GM19324 (cell line): ENCODE measurements around the gene SLC4A1.

Source experiments
- ATAC-seq: cut with Tn5 transposase; IDR thresholded peaks from one replicate; pipeline ENCODE4 v1.9.1; 2021; ENCODE audit warnings: mild to moderate bottlenecking, moderate library complexity; ENCODE audit not compliant: unreplicated experiment, low FRiP score

SLC4A1 gene

DNA sequence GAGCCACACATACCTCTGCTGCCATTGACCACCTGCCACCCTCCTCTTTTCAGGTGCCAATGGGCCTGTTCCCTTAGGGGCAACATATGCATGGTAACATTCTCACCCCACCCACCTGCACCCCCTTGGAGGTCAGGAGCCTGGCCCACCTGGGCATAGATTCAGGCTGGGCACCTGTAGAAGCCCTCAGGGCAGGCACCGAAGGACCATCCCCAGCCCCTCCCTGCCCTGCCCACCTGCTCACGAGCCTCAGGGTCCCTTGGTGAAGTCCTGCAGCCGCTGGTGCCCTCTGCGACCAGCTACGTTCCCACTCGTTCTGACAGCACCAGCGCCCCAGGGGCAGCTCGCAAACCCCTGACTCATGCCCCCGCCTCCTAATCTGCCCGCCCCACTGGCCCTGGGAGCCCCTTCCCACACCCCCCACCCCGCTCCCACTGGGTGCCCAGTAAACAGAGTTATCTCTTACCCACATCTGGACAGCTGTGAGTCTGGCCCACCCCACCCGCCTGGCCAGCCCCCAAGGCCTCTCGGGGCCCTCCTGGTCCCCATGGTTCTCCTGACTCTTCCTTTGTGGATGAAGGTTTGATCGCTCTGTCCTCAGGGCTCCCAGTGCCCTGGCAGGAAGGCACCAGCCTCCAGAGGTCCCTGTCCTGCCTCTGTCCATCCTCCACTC lies at the start of gene SLC4A1:
Gene SLC4A1 (minus strand): TSS at position 318 of the 673 bp plus-strand sequence. CDS start 5,269 bp downstream, outside the sequence.
- no peak for ATAC-seq

DNA sequence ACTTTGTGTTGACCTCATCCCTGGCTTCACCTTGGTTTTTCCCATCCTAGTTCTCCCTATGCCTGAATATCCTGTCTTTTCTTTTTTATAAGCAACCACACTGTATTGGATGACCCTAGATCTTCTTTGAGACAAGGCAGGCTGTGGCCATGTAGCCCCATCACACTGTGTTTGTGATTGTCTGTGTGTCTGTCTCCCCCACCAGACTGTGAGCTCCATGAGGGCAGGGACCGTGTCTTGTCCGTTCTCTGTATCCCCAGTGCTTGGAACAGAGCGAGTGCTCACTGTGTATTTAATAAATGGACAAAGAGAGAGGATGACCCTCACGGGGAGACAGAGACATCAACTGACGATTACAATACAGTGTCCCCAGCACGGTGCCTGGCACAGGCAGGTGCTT lies 49.6 kb upstream of the SLC4A1 start:
- no peak for ATAC-seq

DNA sequence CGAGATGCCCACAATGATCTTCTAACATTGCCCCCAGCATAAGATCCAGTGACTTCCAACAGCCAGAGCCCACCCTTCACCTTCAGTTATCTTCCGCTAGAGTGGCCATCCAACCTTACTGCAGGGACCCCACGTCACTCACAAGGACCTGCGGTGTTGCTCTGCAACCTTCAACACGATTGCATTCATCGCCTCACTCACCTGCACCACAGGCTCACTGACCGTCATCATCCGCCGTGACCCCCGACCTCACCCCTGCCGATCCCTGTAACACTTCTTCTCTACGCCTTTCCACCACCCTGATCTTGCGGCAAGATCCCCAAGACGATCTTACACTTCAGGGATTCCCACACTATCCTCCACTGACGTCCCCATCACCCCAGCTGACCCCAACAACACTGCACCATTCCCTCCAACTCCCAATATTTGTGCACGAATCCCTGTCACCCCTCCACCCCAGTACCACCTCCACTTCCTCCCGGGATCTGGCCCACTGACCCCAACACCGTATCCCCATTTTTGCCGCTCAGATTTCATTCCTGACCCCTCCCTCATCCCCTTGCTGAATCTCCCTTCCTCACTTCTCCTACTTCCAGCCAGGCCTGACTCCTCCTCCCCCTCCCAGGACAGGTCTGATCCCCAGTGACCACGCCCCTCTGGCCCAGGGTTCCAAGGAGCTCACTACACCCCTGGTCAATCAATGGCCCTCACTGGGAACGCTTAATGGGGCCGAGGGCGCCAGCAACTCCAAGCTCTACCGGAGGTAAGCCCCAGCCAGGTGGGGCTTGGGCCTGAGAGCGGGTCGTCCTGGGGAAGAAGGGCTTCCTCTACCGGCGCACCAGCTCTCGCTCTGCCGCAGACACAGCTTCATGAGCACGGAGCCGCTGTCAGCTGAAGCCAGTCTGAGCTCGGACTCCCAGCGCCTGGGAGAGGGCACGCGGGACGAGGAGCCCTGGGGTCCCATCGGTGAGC lies 48.1 kb upstream of the SLC4A1 start:
- ATAC-seq, result no peak

DNA sequence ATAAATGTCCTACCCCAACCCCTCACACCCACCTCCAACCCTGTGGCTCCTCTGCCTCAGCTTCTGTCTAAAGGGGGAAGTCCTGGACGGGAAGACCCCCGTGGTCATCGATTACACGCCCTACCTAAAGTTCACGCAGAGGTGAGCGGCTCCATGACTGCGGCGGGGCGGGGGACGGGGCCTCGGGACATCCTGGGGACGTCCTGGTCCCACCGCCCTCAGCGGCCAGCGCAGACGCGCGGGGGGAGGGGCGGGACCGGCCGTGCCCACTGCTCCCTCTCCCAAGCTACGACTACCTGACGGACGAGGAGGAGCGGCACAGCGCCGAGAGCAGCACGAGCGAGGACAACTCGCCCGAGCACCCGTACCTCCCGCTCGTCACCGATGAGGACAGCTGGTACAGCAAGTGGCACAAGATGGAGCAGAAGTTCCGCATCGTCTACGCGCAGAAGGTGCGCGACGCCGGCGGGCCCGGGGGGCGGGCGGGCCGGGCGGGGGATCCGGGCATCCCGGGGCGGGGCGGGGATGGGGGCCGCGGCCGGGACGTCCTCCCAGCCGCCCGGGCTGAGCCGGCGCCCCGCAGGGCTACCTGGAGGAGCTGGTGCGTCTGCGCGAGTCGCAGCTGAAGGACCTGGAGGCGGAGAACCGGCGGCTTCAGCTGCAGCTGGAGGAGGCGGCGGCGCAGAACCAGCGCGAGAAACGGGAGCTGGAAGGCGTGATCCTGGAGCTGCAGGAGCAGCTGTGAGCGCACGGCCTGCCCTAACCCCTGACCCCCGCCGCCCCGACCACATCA lies 47.1 kb upstream of the SLC4A1 start:
- ATAC-seq, result no peak

DNA sequence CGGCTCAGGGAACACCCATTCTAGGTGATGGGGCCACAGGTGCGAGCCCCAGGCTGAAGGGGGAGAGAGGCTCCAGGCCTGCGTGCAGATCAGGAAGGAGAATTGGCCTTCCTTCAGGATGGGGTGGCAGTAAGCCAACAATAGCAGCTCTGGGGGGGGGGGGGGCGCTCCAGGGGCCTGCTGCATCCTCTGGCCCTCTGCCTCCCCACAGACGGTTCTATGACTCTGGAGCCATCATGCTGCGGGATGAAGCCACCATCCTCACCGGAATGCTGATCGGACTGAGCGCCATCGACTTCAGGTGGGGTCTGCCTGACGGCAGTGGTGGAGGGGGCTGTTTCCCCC lies 46.6 kb upstream of the SLC4A1 start:
- ATAC-seq, result no peak

DNA sequence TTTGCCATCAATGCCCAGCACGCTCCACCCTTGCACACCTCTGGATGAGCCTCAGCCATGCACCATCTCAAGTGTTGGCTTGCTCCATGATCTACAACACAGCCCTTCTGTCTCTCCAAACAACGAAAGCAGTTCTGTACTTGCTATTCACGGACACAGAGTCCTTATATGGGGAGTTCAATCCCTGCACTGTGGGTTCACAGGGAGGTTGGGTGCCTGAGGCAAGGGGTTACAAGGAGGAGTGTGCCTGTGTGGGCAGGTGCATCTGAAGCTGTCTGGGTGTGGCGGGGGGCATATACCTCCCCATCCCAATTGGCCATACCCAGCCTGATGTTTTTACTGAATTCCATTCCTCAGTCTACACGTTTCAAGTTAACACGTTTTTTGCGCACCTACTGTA lies 46.1 kb upstream of the SLC4A1 start:
- no peak for ATAC-seq

DNA sequence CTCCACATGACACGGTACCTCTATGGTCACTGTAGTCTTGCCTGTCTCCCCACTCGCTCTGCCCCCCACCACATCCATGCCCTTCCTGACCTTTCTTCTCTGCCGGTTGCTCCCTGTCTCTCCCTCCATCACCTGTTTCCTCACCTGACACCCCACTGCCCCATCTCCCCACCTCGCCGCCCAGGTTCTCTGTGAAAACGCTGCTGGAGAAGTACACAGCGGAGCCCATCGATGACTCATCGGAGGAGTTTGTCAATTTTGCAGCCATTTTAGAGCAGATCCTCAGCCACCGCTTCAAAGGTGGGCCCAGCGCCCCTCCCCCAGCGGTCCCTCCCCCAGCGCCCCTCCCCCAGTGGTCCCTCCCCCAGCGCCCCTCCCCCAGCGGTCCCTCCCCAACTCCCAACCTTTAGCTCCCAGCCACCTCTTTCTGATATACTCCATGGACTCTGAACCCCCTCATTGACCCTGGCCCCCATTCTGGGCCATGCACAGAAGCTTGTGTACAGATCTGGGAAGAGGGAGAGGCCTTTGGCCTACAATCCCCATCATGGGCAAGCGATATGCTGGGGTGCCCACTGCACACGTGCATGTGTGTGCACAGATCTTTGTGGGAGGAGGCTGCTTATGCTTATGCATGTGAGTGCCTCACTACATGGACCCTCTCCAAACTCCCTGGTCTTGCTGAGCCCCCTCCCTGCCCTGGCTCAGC lies 44.6 kb upstream of the SLC4A1 start:
- no peak for ATAC-seq

DNA sequence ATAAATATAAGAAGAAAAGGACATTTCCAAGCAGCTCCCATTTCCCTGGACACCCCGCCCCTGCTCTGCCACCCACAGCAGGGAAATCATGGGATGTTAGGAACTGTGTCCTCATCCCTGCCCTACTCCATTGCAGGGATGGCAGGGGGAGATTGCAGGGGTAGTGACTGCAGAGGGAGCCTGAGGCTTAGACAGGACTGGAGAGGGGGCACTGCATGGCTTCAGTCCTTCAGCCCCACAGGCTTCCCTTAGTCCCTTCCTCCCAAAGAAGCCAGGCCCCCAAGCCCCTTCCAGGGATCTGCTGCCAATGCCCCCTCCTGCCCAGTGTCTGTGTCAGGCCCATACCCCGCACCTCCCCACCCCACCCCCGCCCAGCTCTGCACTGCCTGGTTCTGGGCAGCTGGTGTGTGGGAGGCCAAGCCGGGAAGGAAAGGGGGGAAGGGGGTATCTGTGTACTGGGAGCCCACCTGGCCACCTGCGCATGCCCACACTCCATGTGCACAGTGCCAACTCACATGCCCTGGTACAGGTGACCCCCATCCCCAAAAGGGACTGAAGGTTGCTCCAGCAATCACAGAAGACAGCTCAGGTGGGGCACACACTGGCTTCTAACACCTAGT lies 43.7 kb upstream of the SLC4A1 start:
- ATAC-seq, result no peak

DNA sequence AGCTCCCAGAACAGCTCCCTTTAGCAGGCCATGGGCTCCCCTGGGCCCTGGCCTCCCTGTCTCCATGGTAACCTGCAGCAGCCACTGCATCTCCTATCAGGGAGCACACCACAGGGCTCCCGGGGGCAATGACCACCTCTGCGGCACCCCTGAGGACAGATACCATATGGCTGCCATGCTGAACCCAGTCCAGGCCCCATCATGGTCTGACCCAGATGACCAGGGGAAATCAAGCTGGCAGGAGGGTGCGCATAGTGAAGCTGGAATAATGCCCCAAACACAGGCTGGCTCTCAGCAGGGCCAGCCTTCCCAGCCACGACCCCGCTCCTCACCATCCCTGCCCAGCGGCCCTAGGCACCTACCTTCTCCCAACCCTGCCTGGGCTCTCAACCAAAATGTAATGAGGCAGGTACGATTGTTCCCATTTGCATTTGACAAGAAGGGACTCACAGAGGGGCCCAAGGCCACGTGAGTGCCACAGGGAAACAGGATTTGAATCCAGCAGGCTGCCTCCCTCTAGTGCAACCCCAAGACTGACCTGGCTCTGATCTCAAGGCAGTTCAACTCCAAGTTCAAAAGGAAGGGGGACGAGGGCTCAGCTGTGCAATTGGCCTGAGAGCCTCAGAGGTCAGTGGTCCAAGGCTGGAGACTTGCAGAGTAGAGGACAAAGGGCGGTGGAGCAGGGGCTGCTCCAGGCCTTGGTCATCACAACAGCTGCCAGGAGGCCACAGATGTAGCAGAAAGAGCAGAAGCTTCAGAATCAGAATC lies 42.9 kb upstream of the SLC4A1 start:
- no peak for ATAC-seq

DNA sequence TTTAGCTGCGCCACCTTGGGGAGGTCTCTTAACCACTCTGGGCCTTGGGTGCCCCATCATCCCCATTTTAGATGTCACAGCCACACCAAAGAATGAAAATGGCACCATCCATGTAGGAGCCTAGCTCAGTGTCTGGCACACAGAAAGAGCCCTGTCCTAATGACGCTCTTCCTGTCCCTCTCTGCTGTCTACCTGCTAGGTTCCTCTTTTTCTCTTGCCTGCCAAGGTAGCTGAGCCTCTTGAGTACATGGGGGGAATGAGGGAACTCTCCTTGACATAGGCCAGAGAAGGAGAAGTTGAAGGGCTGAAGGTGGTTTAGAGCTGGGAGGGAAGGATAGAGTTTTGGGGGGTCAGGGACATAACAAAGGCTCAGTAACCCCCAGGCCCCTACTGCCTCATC lies 42.3 kb upstream of the SLC4A1 start:
- no peak for ATAC-seq

DNA sequence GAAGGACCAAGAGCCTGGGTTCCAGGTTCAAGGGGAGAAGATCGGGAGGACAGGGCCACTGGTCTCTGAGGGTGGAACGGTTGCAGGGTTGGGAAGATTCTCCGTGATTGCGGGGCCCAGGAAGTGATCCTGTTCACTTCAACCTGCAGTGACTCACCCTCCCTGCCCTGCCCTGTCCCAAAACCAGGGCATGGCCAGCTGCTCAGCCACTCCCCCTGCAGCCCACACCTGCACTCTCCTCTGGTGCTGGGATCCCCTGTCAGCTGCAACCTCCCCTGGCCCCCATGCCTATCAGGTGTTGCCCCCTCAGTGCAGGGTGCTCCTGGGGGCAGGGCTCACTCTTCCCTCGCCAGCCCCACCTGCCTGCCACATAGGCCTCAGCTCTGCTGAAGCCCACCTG lies 41.5 kb upstream of the SLC4A1 start:
- ATAC-seq, result no peak

DNA sequence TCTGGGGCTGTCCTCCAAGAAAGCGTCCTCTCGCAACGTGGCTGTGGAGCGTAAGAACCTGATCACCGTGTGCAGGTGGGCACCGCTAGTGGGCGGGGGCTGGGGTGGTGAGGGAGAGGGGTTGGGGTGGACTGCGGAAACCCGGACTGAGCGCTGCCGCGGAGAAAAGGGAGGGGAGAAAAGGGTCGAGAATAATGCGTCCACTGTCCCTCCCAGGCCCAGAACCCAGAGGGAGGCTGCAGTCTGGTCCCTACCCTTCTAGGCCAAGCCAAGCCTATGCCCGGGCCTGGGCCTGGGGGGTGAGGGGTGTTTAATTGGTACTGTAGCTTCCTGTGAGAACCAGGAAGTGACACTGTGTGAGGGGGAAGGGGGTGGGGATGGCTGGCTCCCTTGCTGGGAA lies 40.9 kb upstream of the SLC4A1 start:
- no peak for ATAC-seq

DNA sequence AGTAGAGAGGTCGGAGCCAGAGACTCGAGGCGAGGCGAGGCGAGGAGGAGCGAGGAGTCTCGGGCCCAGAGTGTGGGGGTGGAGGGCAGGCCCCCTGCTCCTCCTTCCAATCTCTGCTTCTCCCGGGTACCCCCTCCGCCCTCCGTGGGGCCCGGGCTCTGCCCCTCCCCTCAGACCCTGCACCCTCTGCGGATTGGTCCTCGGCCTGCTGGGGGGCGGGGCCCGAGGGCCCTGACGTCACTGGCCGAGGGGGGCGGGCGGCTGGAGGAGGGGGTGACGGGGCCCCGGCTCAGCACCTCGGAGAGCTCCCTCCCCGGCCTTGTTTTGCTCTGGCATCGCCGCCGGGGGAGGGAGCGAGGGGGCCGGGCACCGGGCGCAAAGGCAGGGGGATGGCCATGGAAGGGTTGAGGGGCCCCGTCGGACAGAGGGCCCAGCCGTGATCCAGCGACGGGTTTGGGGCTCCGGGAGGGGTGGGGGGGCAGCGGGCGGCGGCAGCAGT lies 40.4 kb upstream of the SLC4A1 start, which contains the start of gene RUNDC3A:
Gene RUNDC3A (plus strand): TSS at position 282 of the 499 bp plus-strand sequence. CDS start 232 bp downstream, outside the sequence.
- ATAC-seq, result peak; percentile 54

DNA sequence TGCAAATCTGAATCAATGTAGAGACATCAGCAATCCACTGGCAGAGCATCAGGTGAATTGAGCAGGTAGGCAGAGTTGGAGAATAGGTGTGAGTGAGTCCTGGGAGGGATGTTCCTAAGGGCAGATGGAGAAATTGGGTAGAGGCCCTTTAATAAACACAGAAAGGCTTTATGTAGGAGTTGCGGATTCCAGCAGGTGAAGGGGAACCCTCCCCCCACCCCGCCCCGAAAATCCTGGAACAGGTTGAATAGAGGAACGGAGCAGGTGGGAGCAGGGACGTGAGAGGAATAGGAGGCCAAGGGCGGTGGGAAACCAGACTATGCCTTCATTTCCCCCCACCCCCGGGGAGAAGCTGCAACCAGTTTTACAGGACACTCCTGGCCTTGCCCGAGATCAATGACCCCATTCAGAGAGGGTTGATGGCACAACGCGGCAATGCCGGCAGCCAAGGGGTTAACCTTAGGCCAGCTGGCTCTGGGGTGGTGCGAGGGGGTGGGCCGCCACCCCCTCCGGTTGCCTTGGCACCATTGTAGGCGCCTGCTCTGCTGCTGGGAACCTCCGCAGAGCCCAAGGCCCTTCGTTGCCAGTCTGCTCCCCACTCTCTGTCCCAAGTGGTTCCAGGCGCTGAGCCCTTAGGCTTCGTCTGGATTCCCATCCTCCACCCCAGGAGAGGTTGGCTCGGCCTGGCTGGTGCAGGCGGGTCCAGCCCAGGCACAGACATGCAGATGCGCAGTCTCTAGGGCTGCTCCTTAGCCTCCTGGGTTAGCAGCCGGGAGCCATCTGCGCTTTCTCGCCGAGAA lies 39.7 kb upstream of the SLC4A1 start:
- ATAC-seq, result no peak

DNA sequence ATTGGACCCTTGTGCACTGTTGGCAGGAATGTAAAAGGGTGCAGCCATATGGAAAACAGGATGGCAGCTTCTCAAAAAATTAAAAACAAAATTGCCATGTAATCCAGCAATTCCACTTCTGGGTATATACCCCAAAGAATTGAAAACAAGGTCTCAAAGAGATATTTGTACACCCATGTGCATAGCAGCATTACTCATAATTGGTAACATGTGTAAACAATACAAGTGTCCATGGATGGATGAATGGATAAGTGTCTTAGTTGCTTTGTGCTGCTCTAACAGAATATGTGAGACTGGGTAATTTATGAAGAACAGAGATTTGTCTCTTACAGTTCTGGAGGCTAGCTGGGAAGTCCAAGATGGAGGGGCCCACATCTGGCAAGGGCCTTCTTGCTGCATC lies 36.7 kb upstream of the SLC4A1 start:
- ATAC-seq, result no peak

DNA sequence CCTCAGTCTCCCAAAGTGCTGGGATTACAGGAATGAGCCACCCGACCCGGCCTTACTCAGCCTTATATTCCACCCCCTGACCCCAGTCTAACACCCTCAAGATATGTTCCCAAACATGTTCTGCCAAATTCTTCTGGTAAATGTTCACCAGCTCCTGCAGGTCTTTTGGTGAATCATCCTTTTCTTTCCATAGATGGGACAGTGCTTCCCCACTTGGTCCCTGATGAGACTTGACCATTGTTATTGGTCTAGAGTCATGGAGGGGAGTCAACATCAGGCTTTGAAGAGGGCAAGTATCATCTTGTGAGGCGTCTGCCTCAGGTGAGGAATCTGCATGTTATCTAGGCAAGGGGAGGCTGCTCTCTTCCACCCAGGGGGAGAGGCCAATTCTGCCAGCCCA lies 30.0 kb upstream of the SLC4A1 start:
- ATAC-seq, result no peak

DNA sequence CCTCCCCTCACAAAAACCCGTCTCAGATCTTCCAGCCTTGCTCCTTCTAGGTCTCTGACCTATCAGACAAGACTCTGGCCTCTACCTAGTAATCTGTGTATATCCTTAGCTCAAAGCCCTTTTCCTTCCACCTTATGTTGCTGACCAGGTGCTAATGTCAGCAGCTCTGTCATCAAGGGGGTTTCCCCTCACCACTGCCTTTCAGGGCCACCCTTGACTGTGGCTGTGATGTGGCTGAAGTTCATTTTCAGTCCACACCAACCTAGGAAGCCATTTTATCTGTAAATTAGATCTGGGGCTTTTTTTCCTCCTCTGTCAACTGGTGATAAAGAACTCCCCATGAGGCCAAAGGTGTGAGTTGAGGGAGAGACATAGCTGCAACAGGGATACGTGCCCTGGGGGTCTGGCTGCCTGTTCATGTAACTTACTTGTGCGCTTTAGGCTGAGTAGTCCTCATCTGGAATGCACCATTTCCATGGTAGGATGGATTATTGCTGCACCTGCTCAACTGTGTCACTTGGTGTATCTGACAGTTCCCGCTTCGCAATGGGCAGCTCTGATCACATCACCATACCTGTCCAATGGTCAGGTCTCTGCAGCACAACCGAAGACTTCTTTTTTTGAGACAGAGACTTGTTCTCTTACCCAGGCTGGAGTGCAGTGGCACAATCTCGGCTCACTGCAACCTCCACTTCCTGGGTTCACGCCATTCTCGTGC lies 25.7 kb upstream of the SLC4A1 start:
- ATAC-seq, result no peak

DNA sequence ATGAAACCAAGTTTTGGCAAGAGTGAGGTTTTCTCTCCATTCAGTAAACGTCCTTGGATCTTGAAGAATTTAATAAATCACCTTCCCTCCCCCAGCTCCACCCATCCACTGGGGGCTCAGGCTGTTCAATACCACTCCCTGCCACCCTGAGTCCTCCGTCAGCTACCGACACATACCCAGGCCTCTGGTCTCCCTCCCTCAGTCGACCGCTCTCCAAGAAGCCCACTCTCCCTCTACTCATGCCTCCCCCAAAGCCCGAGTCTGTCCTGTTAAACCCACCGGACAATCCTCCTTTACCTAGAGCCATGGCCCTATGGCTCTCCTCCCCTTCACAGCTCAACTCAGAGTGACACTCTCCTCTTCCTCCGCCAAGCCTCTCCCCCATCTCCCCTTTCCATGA lies 19.7 kb upstream of the SLC4A1 start:
- ATAC-seq, result no peak
